OCI-LY3 (cell line): ENCODE measurements around the gene SELENOI.

Experiments
- H2AFZ ChIP-seq: fragments of 200-600, 300-600 bp; shearing (Covaris generic); 2 replicates; pipeline ENCODE4 v1.6.0; 2014; ENCODE audit warnings: antibody characterized with exemption, low read depth, low read length
- H3K27ac ChIP-seq: fragments of 200-600, 300-600 bp; sonication (generic); 2 replicates; pipeline ENCODE4 v1.5.1; 2014; ENCODE audit warnings: mild to moderate bottlenecking, low read length, moderate library complexity, mixed read lengths
- H3K27me3 ChIP-seq: fragments of 200-600, 300-600 bp; sonication (generic); 2 replicates; pipeline ENCODE4 v1.6.1; 2014; ENCODE audit warnings: low read depth, low read length, mixed read lengths
- H3K36me3 ChIP-seq: fragments of 200-600, 300-600 bp; sonication (generic); replicated peaks from 2 replicates; pipeline ENCODE3; 2014; ENCODE audit warnings: low read depth, low read length, mixed read lengths
- H3K4me1 ChIP-seq: fragments of 300-600, 200-600 bp; sonication (generic); 2 replicates; pipeline ENCODE4 v1.6.1; 2014; ENCODE audit warnings: low read length, mixed read lengths
- H3K4me2 ChIP-seq: fragments of 200-600, 300-600 bp; sonication (generic); 2 replicates; pipeline ENCODE4 v1.6.1; 2014; ENCODE audit warnings: low read length, mixed read lengths
- H3K4me3 ChIP-seq: fragments of 300-600, 200-600 bp; sonication (generic); 2 replicates; pipeline ENCODE4 v1.5.1; 2014; ENCODE audit warnings: antibody characterized with exemption, mild to moderate bottlenecking, low read length, moderate library complexity
- H3K79me2 ChIP-seq: fragments of 300-600, 200-600 bp; shearing (Covaris generic); 2 replicates; pipeline ENCODE4 v1.6.1; 2014; ENCODE audit warnings: mild to moderate bottlenecking, low read length, mixed read lengths
- H3K9ac ChIP-seq: fragments of 300-600, 200-600 bp; shearing (Covaris generic); 2 replicates; pipeline ENCODE4 v1.6.0; 2014; ENCODE audit warnings: mild to moderate bottlenecking, low read length, moderate library complexity
- H3K9me3 ChIP-seq: fragments of 200-600, 300-600 bp; shearing (Covaris generic); 2 replicates; pipeline ENCODE4 v1.6.1; 2014; ENCODE audit warnings: low read length, mixed read lengths; ENCODE audit not compliant: insufficient read depth
- H4K20me1 ChIP-seq: fragments of 200-600, 300-600 bp; sonication (generic); 2 replicates; pipeline ENCODE4 v1.6.1; 2016; ENCODE audit warnings: low read length, mixed read lengths; ENCODE audit not compliant: insufficient read depth
- EZH2phosphoT487 ChIP-seq: fragments of 200-600 bp; shearing (Covaris generic); IDR thresholded peaks from 2 replicates; pipeline ENCODE4 v1.6.1; 2018; ENCODE audit warnings: antibody characterized with exemption, mixed run types, low read depth
- TF ChIP-seq, protein P1 (sequence below): fragments of 200-600, 300-600 bp; sonication (generic); IDR thresholded peaks from 2 replicates; pipeline ENCODE4 v1.5.1; 2014; ENCODE audit warnings: antibody characterized with exemption, low read length, low read depth

SELENOI gene

DNA sequence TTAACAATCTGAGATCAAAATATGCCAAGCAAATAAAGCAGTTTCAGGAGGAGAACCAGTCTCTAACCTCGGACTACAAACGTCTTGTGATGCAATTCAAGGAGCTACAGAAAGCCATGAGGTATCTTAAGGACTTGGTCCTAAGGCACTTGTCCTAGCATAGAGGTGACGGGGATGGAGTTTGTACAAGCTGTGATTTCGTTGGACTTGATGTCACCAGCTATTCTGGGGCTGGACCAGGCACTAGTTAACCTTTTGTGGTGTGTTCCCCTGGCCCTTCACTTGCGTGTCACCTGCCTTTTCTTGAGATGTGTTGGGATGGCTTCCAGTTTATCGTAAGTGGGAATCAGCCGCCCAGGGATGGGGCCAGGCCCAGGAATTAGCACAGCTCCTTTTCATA, 98.3 kb downstream of the SELENOI start:
- no peak overlapping the region for H3K4me2 ChIP-seq
- no peak overlapping the region for H2AFZ ChIP-seq
- H3K36me3 ChIP-seq: no peaks in the 10 kb centered on the region
- no peak for TF ChIP-seq EZH2phosphoT487
- TF ChIP-seq, protein P1, sequence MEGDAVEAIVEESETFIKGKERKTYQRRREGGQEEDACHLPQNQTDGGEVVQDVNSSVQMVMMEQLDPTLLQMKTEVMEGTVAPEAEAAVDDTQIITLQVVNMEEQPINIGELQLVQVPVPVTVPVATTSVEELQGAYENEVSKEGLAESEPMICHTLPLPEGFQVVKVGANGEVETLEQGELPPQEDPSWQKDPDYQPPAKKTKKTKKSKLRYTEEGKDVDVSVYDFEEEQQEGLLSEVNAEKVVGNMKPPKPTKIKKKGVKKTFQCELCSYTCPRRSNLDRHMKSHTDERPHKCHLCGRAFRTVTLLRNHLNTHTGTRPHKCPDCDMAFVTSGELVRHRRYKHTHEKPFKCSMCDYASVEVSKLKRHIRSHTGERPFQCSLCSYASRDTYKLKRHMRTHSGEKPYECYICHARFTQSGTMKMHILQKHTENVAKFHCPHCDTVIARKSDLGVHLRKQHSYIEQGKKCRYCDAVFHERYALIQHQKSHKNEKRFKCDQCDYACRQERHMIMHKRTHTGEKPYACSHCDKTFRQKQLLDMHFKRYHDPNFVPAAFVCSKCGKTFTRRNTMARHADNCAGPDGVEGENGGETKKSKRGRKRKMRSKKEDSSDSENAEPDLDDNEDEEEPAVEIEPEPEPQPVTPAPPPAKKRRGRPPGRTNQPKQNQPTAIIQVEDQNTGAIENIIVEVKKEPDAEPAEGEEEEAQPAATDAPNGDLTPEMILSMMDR: no peak
- no peaks in the 10 kb centered on the region for H3K79me2 ChIP-seq
- H3K4me3 ChIP-seq: no peak overlapping the region
- no peaks in the 10 kb centered on the region for H3K27me3 ChIP-seq
- no peak overlapping the region for H3K9ac ChIP-seq
- H3K9me3 ChIP-seq: no peaks in the 10 kb centered on the region
- H3K4me1 ChIP-seq: no peaks in the 10 kb centered on the region
- no peaks in the 10 kb centered on the region for H4K20me1 ChIP-seq
- no peak overlapping the region for H3K27ac ChIP-seq
